PC-3 (cell line): ENCODE results near the gene CC2D2A. TPM values are rescaled to one million over a fixed set of nuclear protein-coding genes. Genes with fewer than 3 reads are reported as not detected.
A peak's percentile ranks its signal among the peaks of the same experiment; 100 is the strongest.

ENCODE experiments used
- ATAC-seq: fragments of 200-7000 bp; cut with Tn5 transposase; 2 replicates; pipeline ENCODE4 v1.9.1; 2020; ENCODE audit warnings: mild to moderate bottlenecking, moderate library complexity
- BruUV-seq: library from RNA; stranded (reverse); fragments of 400-500 nt; replicated peaks from 2 replicates; lab custom pipeline; 2021; lab: Mats Ljungman, UMichigan
- CTCF ChIA-PET: fragments of 300-600 bp; sonication (Branson Sonifier 250); formaldehyde crosslinking; loops from one replicate; lab custom pipeline; 2022; ENCODE audit warnings: antibody characterized with exemption; lab: Charles Lee
- POLR2A ChIA-PET: fragments of 300-600 bp; sonication (Branson Sonifier 250); formaldehyde crosslinking; loops from one replicate; lab custom pipeline; 2022; ENCODE audit warnings: antibody characterized with exemption; ENCODE audit not compliant: unreplicated experiment; lab: Charles Lee
- DNase-seq: peaks from one replicate; pipeline ENCODE4 v3.0.0-alpha.2; 2015
- H2AFZ ChIP-seq: fragments of 300-600 bp; sonication (generic); 2 replicates; pipeline ENCODE4 v1.6.0; 2016; ENCODE audit warnings: antibody characterized with exemption, low read length
- H3F3A ChIP-seq: fragments of 300-600 bp; sonication (generic); one replicate; pipeline ENCODE4 v1.6.0; 2017; ENCODE audit warnings: antibody characterized with exemption, low read length, control low read depth, mild to moderate bottlenecking; ENCODE audit not compliant: unreplicated experiment
- H3K27ac ChIP-seq: fragments of 300-600 bp; sonication (generic); 2 replicates; pipeline ENCODE4 v1.5.1; 2016; ENCODE audit warnings: mild to moderate bottlenecking, low read length
- H3K27me3 ChIP-seq: fragments of 300-600 bp; sonication (generic); 2 replicates; pipeline ENCODE4 v1.6.1; 2016; ENCODE audit warnings: low read length, mixed read lengths
- H3K36me3 ChIP-seq: fragments of 300-600 bp; sonication (generic); 2 replicates; pipeline ENCODE4 v1.6.1; 2016; ENCODE audit warnings: low read depth, mixed run types, low read length, mixed read lengths
- H3K4me1 ChIP-seq: fragments of 300-600 bp; sonication (generic); 2 replicates; pipeline ENCODE4 v1.5.1; 2016; ENCODE audit warnings: low read length; ENCODE audit not compliant: insufficient read depth
- H3K4me2 ChIP-seq: fragments of 300-600 bp; sonication (generic); 2 replicates; pipeline ENCODE4 v1.6.0; 2016; ENCODE audit warnings: low read length
- H3K4me3 ChIP-seq: fragments of 300-600 bp; sonication (generic); 2 replicates; pipeline ENCODE4 v1.5.1; 2016; ENCODE audit warnings: mild to moderate bottlenecking, low read length, mixed read lengths
- H3K79me2 ChIP-seq: fragments of 300-600 bp; sonication (generic); 2 replicates; pipeline ENCODE4 v1.6.1; 2017; ENCODE audit warnings: low read length, mixed read lengths
- H3K9ac ChIP-seq: fragments of 300-600 bp; sonication (generic); 2 replicates; pipeline ENCODE4 v1.6.0; 2016; ENCODE audit warnings: mild to moderate bottlenecking, low read length
- H3K9me2 ChIP-seq: fragments of 300-600 bp; sonication (generic); replicated peaks from 2 replicates; pipeline ENCODE4 v1.6.1; 2016; ENCODE audit warnings: mixed run types, low read length, mixed read lengths
- H3K9me3 ChIP-seq: fragments of 300-600 bp; sonication (generic); 2 replicates; pipeline ENCODE4 v1.6.1; 2016; ENCODE audit warnings: low read length, mixed read lengths
- H4K20me1 ChIP-seq: fragments of 300-600 bp; sonication (generic); 2 replicates; pipeline ENCODE4 v1.6.1; 2016; ENCODE audit warnings: low read length, mixed read lengths
- CTCF ChIP-seq: fragments of 300-600 bp; sonication (generic); conservative IDR thresholded peaks from 2 replicates; pipeline ENCODE4 v1.5.1; 2017; ENCODE audit warnings: antibody characterized with exemption, low read depth, mild to moderate bottlenecking, low read length
- EZH2 ChIP-seq: fragments of 300-600 bp; sonication (generic); IDR thresholded peaks from one replicate; pipeline ENCODE4 v1.6.1; 2017; ENCODE audit warnings: antibody characterized with exemption, mild to moderate bottlenecking, low read length; ENCODE audit not compliant: unreplicated experiment
- EZH2phosphoT487 ChIP-seq: fragments of 300-600 bp; sonication (generic); IDR thresholded peaks from 2 replicates; pipeline ENCODE4 v1.6.1; 2018; ENCODE audit warnings: mild to moderate bottlenecking, antibody characterized with exemption, low read length, borderline replicate concordance
- intact Hi-C: fragments of 100-400 bp; cut with micrococcal nuclease; formaldehyde crosslinking; loops from 2 replicates; pipeline ENCODE4 v1.9.0; 2023
- total RNA-seq: library from RNA; depleted of rRNA; stranded (reverse); fragments of >200 nt; gene quantifications from 2 replicates; pipeline ENCODE4 v1.2.3, GENCODE V29; 2014

CC2D2A gene
- total RNA-seq, 1 experiment from 2014 or later: 13.4 TPM

GRCh38 chr4:15466596-15466995 lies 3.1 kb upstream of the CC2D2A start:
- intact Hi-C loops: no loop called here
- Histone ChIP-seq H3K4me2 (no peak overlapping the region), H3F3A (no peaks in the 10 kb centered on the region), H3K4me1 (peaks cover 4% of the 10 kb centered on the region; the same call in 1 of the 2 replicates), H3K36me3 (no peaks in the 10 kb centered on the region), H3K27ac (no peak overlapping the region), H3K9ac (no peak overlapping the region), H3K4me3 (no peak overlapping the region), H3K79me2 (no peaks in the 10 kb centered on the region), H2AFZ (no peak overlapping the region), H3K27me3 (peaks cover 12% of the 10 kb centered on the region), H3K9me3 (no peaks in the 10 kb centered on the region), H3K9me2 (no peaks in the 10 kb centered on the region), H4K20me1 (no peaks in the 10 kb centered on the region)
- TF ChIP-seq EZH2 (no peak), CTCF (no peak)
- ChIA-PET CTCF (no interaction called here), POLR2A (no interaction called here)
- BruUV-seq: no TSS peak
- ATAC-seq (no peak), DNase-seq (no peak)

GRCh38 chr4:15470128-15470475 lies 420 bp downstream of the CC2D2A start:
- no peaks in the 10 kb centered on the region for H3K79me2 ChIP-seq
- peaks cover 7% of the 10 kb centered on the region; the same call in 1 of the 2 replicates for H3K27me3 ChIP-seq
- ChIA-PET POLR2A (no interaction called here), CTCF (interaction anchor here (0.5 to 0.6 kb wide), 3 partner anchors 10 to 409 kb away, joined by 3 to 10 read pairs (median 5); no protein-coding TSS in a partner anchor)
- H3K36me3 ChIP-seq: no peaks in the 10 kb centered on the region
- H3K4me1 ChIP-seq: peaks cover 4% of the 10 kb centered on the region; the same call in 1 of the 2 replicates
- peak; percentile 18; the same call in 1 of the 2 replicates for ATAC-seq
- H3F3A ChIP-seq: no peaks in the 10 kb centered on the region
- no peaks in the 10 kb centered on the region for H4K20me1 ChIP-seq
- peak overlapping the region; percentile 95 for H2AFZ ChIP-seq
- no TSS peak for BruUV-seq
- H3K4me2 ChIP-seq: peak overlapping the region; percentile 93
- no peak for DNase-seq
- H3K9ac ChIP-seq: no peak overlapping the region
- intact Hi-C loops: loop anchor here (10.0 kb wide), 1 partner anchor 535 kb away; no protein-coding TSS in a partner anchor
- H3K9me3 ChIP-seq: no peaks in the 10 kb centered on the region
- no peaks in the 10 kb centered on the region for H3K9me2 ChIP-seq
- H3K27ac ChIP-seq: no peak overlapping the region
- peak overlapping the region; percentile 73 for H3K4me3 ChIP-seq
- TF ChIP-seq EZH2phosphoT487 (no peak), CTCF (no peak), EZH2 (no peak)

GRCh38 chr4:15476396-15476795 lies 6.7 kb downstream of the CC2D2A start:
- no peaks in the 10 kb centered on the region for H4K20me1 ChIP-seq
- DNase-seq (no peak), ATAC-seq (no peak)
- no TSS peak for BruUV-seq
- H3K9me3 ChIP-seq: no peaks in the 10 kb centered on the region
- TF ChIP-seq EZH2: no peak
- no peak for TF ChIP-seq EZH2phosphoT487
- H3K36me3 ChIP-seq: no peaks in the 10 kb centered on the region
- no peak overlapping the region for H3K4me3 ChIP-seq
- no peak overlapping the region for H2AFZ ChIP-seq
- H3K4me2 ChIP-seq: no peak overlapping the region
- H3K9me2 ChIP-seq: no peaks in the 10 kb centered on the region
- H3K79me2 ChIP-seq: peaks cover 11% of the 10 kb centered on the region
- CTCF ChIA-PET: no interaction called here
- H3F3A ChIP-seq: no peaks in the 10 kb centered on the region
- POLR2A ChIA-PET: no interaction called here
- no peaks in the 10 kb centered on the region for H3K27me3 ChIP-seq
- no peak overlapping the region for H3K9ac ChIP-seq
- intact Hi-C loops: loop anchor here (5.0 to 10.0 kb wide), 2 partner anchors 406 to 528 kb away; no protein-coding TSS in a partner anchor
- no peak overlapping the region for H3K27ac ChIP-seq
- H3K4me1 ChIP-seq: peaks cover 8% of the 10 kb centered on the region; the same call in 1 of the 2 replicates
